ENCODE data around the gene UNC80. TPM values are rescaled to one million over a fixed set of nuclear protein-coding genes. Genes with fewer than 3 reads are reported as not detected.

Gene UNC80
- total RNA-seq, 4 donors from 2014 or later: under 0.01 to 3.0 (median 0.45) TPM

- Histone ChIP-seq H3K27me3 (no peaks in the 10 kb centered on the region), H3K4me1 (no peaks in the 10 kb centered on the region), H3K27ac (no peak overlapping the region), H3K9me3 (no peaks in the 10 kb centered on the region), H3K4me3 (no peak overlapping the region), H3K36me3 (no peaks in the 10 kb centered on the region)
- no peak for TF ChIP-seq CTCF (IDR thresholded peaks at IDR 0.05)
- DNase-seq: no peak
- intact Hi-C loops (cut with DNase I; ENCODE audit: low total_unique reads): no loop called here
Measured at GRCh38 chr2:209753020-209753419, 18.6 kb upstream of the UNC80 start.

GRCh38 chr2:209757163-209757562, 14.5 kb upstream of the UNC80 start:
- Histone ChIP-seq H3K4me1 (no peaks in the 10 kb centered on the region), H3K36me3 (no peaks in the 10 kb centered on the region), H3K4me3 (no peak overlapping the region), H3K27ac (no peak overlapping the region), H3K9me3 (no peaks in the 10 kb centered on the region), H3K27me3 (no peaks in the 10 kb centered on the region)
- intact Hi-C loops (cut with DNase I; ENCODE audit: low total_unique reads): no loop called here
- TF ChIP-seq POLR2A (IDR thresholded peaks at IDR 0.05): no peak
- no peak for TF ChIP-seq CTCF (IDR thresholded peaks at IDR 0.05)
- DNase-seq: no peak

GRCh38 chr2:209761566-209761965, 10.1 kb upstream of the UNC80 start:
- Histone ChIP-seq H3K27ac (no peak overlapping the region), H3K27me3 (no peaks in the 10 kb centered on the region), H3K4me3 (no peak overlapping the region), H3K36me3 (no peaks in the 10 kb centered on the region), H3K4me1 (no peaks in the 10 kb centered on the region), H3K9me3 (no peaks in the 10 kb centered on the region)
- intact Hi-C loops (cut with DNase I; ENCODE audit: low total_unique reads): no loop called here
- TF ChIP-seq CTCF (IDR thresholded peaks at IDR 0.05) (no peak), POLR2A (IDR thresholded peaks at IDR 0.05) (no peak)
- no peak for DNase-seq

GRCh38 chr2:209762563-209762962, 9.1 kb upstream of the UNC80 start:
- H3K4me3 ChIP-seq: no peak overlapping the region
- TF ChIP-seq CTCF (IDR thresholded peaks at IDR 0.05) (no peak), POLR2A (IDR thresholded peaks at IDR 0.05) (no peak)
- H3K36me3 ChIP-seq: no peaks in the 10 kb centered on the region
- H3K27me3 ChIP-seq: no peaks in the 10 kb centered on the region
- intact Hi-C loops (cut with DNase I; ENCODE audit: low total_unique reads): no loop called here
- H3K4me1 ChIP-seq: no peaks in the 10 kb centered on the region
- no peak overlapping the region for H3K27ac ChIP-seq
- H3K9me3 ChIP-seq: no peaks in the 10 kb centered on the region
- no peak for DNase-seq

GRCh38 chr2:209763106-209763505, 8.5 kb upstream of the UNC80 start:
- no peaks in the 10 kb centered on the region for H3K9me3 ChIP-seq
- no peaks in the 10 kb centered on the region for H3K27me3 ChIP-seq
- DNase-seq: no peak
- no peaks in the 10 kb centered on the region for H3K36me3 ChIP-seq
- H3K4me1 ChIP-seq: no peaks in the 10 kb centered on the region
- no peak overlapping the region for H3K27ac ChIP-seq
- intact Hi-C loops (cut with DNase I; ENCODE audit: low total_unique reads): no loop called here
- no peak for TF ChIP-seq CTCF (IDR thresholded peaks at IDR 0.05)
- TF ChIP-seq POLR2A (IDR thresholded peaks at IDR 0.05): no peak
- no peak overlapping the region for H3K4me3 ChIP-seq
